ENCODE measurements around the gene LBHD2.

LBHD2 gene

DNA sequence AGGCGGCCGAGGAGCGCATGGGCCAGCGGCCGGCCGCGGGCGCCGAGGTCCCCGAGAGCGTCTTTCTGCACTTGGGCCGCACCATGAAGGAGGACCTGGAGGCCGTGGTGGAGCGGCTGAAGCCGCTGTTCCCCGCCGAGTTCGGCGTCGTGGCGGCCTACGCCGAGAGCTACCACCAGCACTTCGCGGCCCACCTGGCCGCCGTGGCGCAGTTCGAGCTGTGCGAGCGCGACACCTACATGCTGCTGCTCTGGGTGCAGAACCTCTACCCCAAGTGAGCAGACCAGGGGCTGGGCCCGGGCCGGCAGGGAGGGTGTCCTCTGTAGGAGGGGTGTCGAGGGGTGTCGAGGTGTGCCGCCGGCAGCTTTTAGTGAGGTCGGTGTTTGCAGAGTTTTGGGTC, 43.3 kb downstream of the LBHD2 start:
- H3K27ac ChIP-seq (replicated peaks), result no peak overlapping the region
- no peak for DNase-seq (ENCODE audit: low read depth in 1 of 2, low spot score in 1 of 2)
- no peak for TF ChIP-seq POLR2AphosphoS5 (IDR thresholded peaks at IDR 0.05; ENCODE audit: low read depth)
- no peak for TF ChIP-seq SPI1 (IDR thresholded peaks at IDR 0.05; ENCODE audit: borderline replicate concordance, low read depth)
- TF ChIP-seq, protein P1, sequence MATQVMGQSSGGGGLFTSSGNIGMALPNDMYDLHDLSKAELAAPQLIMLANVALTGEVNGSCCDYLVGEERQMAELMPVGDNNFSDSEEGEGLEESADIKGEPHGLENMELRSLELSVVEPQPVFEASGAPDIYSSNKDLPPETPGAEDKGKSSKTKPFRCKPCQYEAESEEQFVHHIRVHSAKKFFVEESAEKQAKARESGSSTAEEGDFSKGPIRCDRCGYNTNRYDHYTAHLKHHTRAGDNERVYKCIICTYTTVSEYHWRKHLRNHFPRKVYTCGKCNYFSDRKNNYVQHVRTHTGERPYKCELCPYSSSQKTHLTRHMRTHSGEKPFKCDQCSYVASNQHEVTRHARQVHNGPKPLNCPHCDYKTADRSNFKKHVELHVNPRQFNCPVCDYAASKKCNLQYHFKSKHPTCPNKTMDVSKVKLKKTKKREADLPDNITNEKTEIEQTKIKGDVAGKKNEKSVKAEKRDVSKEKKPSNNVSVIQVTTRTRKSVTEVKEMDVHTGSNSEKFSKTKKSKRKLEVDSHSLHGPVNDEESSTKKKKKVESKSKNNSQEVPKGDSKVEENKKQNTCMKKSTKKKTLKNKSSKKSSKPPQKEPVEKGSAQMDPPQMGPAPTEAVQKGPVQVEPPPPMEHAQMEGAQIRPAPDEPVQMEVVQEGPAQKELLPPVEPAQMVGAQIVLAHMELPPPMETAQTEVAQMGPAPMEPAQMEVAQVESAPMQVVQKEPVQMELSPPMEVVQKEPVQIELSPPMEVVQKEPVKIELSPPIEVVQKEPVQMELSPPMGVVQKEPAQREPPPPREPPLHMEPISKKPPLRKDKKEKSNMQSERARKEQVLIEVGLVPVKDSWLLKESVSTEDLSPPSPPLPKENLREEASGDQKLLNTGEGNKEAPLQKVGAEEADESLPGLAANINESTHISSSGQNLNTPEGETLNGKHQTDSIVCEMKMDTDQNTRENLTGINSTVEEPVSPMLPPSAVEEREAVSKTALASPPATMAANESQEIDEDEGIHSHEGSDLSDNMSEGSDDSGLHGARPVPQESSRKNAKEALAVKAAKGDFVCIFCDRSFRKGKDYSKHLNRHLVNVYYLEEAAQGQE (IDR thresholded peaks at IDR 0.05; ENCODE audit: insufficient replicate concordance, low read depth), result no peak
- no peak for TF ChIP-seq CTCF (IDR thresholded peaks at IDR 0.05; ENCODE audit: insufficient read depth, low read length)
- TF ChIP-seq GABPA (IDR thresholded peaks at IDR 0.05; ENCODE audit: low read depth), result no peak
- H3K4me3 ChIP-seq (replicated peaks; ENCODE audit: insufficient read depth, low read length), result no peak overlapping the region
- H3K27me3 ChIP-seq (ENCODE audit: insufficient read depth, poor library complexity, severe bottlenecking), result no peaks in the 10 kb centered on the region

DNA sequence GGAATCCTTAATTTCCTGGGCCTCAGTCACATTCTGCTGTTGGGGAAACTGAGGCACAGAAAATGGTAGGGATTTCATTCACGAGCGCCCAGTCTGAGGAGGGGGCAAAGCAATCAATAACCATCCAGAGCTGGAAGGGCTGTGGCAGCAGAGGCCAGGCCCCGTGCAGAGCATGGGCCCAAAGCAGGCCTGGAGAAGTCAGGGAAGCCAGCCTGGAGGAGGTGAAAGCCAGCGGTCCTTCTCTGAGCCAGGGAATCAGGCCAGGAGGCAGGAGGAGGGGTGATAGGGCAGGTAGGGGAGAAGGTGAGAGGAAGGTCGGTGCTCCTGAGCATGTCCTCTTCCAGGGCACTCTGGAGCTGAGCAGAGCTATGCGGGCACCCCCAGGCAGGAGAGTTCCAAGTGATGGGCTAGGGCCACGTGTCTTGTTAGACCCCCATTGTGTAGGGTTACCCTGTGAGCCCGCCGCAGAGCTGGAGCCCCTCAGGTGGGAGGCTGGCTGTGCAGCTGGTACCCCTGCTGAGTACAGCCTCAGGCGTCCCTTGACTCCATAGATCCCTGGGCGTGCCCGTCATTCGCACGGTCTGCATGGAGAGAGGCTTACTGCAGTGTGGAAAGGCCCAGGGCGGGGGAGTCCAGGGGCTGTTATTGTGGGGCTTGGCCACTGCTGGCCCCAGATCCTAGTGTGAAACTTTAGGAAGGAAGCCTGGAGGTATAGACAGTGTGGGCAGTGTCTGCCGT, 44.0 kb downstream of the LBHD2 start:
- no peak for DNase-seq (ENCODE audit: low read depth in 1 of 2, low spot score in 1 of 2)
- Histone ChIP-seq H3K4me3 (replicated peaks; ENCODE audit: insufficient read depth, low read length) (no peak overlapping the region), H3K27ac (replicated peaks) (no peak overlapping the region)

GRCh38 chr14:103128631-103129300, 44.8 kb downstream of the LBHD2 start:
- TF ChIP-seq GABPA (IDR thresholded peaks at IDR 0.05; ENCODE audit: low read depth), result no peak
- TF ChIP-seq SPI1 (IDR thresholded peaks at IDR 0.05; ENCODE audit: borderline replicate concordance, low read depth), result no peak
- TF ChIP-seq CTCF (IDR thresholded peaks at IDR 0.05; ENCODE audit: insufficient read depth, low read length), result no peak
- TF ChIP-seq POLR2AphosphoS5 (IDR thresholded peaks at IDR 0.05; ENCODE audit: low read depth), result no peak
- Histone ChIP-seq H3K27ac (replicated peaks) (no peak overlapping the region), H3K27me3 (ENCODE audit: insufficient read depth, poor library complexity, severe bottlenecking) (no peaks in the 10 kb centered on the region), H3K4me3 (replicated peaks; ENCODE audit: insufficient read depth, low read length) (no peak overlapping the region)
- no peak for DNase-seq (ENCODE audit: low read depth in 1 of 2, low spot score in 1 of 2)

More for the DNA sequence above, 44.0 kb downstream of the LBHD2 start:
- TF ChIP-seq SPI1 (IDR thresholded peaks at IDR 0.05; ENCODE audit: borderline replicate concordance, low read depth) (no peak), POLR2AphosphoS5 (IDR thresholded peaks at IDR 0.05; ENCODE audit: low read depth) (no peak), GABPA (IDR thresholded peaks at IDR 0.05; ENCODE audit: low read depth) (no peak), CTCF (IDR thresholded peaks at IDR 0.05; ENCODE audit: insufficient read depth, low read length) (no peak)
- TF ChIP-seq, protein P1 (IDR thresholded peaks at IDR 0.05; ENCODE audit: insufficient replicate concordance, low read depth), result no peak
- H3K27me3 ChIP-seq (ENCODE audit: insufficient read depth, poor library complexity, severe bottlenecking), result no peaks in the 10 kb centered on the region

All from HL-60 (cell line).